Measurements from ENCODE around the gene STXBP3. TPM values are rescaled to one million over a fixed set of nuclear protein-coding genes. Genes with fewer than 3 reads are reported as not detected.

Gene STXBP3
- total and polyA plus RNA-seq, 2 donors (not counting 3 experiments of a cell fraction or from before 2014, with no cell fraction given), result 9.4 to 44.1 TPM

- ChIA-PET POLR2A (interaction anchor here (1.0 kb wide), 1 partner anchor 56 kb away, joined by 3 read pairs; the partner anchor contains the start of gene PRPF38B), CTCF (interaction anchor here (0.6 to 1.2 kb wide), 5 partner anchors 16 to 151 kb away, joined by 3 to 5 read pairs (median 3); partner anchors contain the start of gene PRPF38B)
- DNase-seq (ENCODE audit: low read depth, low spot score) (peak; percentile 87), FAIRE-seq (peak; percentile 93)
- Histone ChIP-seq H3K4me3 (replicated peaks in 1 of 3; ENCODE audit: insufficient read depth in 1 of 3, low read depth in 1 of 3, low read length in 3 of 3) (peak overlapping the region; percentile 67 to 95 (median 93)), H4K20me1 (replicated peaks; ENCODE audit: control insufficient read depth, extremely low read depth, insufficient read depth, low read length) (no peaks in the 10 kb centered on the region), H3K36me3 (ENCODE audit: control insufficient read depth in 2 of 2, extremely low read depth in 1 of 2, insufficient read depth in 2 of 2, low read length in 2 of 2) (no peaks in the 10 kb centered on the region), H3K27me3 (ENCODE audit: control insufficient read depth in 2 of 2, insufficient read depth in 2 of 2, low read length in 2 of 2) (peaks cover 1 to 4% of the 10 kb centered on the region in 2 experiments), H3K4me2 (ENCODE audit: insufficient read depth, low read length) (peak overlapping the region; percentile 91), H3K9me1 (replicated peaks; ENCODE audit: control insufficient read depth, extremely low read depth, insufficient read depth, low read length) (no peaks in the 10 kb centered on the region), H2AFZ (ENCODE audit: low read depth, low read length) (peak overlapping the region; percentile 90), H3K4me1 (ENCODE audit: control insufficient read depth, extremely low read depth, insufficient read depth, low read length) (peaks cover 15% of the 10 kb centered on the region), H3K9me3 (replicated peaks; ENCODE audit: control insufficient read depth, insufficient read depth, low read length) (no peaks in the 10 kb centered on the region), H3K27ac (ENCODE audit: insufficient read depth, low read depth, low read length) (peak overlapping the region; percentile 89), H3K9ac (replicated peaks; ENCODE audit: extremely low read depth, insufficient read depth, low read length) (peak overlapping the region; percentile 95), H3K79me2 (ENCODE audit: control insufficient read depth, insufficient read depth, low read length) (peaks cover 34% of the 10 kb centered on the region)
- dilution Hi-C loops (cut with MboI; ENCODE audit: extremely low pct_ligation_motif_present, low sequenced_read_pairs), result no loop called here
- TSS peak; percentile 90 for BruUV-seq (replicated peaks)
- intact Hi-C loops (cut with micrococcal nuclease), result loop anchor here (1.0 to 2.0 kb wide), 2 partner anchors 55 to 157 kb away; partner anchors contain the start of gene PRPF38B
- TF ChIP-seq MYC (IDR thresholded peaks at IDR 0.05; ENCODE audit: low read depth, low read length) (no peak), POLR2A (IDR thresholded peaks at IDR 0.05; ENCODE audit: low read depth, low read length) (no peak), EZH2 (IDR thresholded peaks at IDR 0.05; ENCODE audit: borderline replicate concordance, low read depth, low read length, severe bottlenecking) (no peak), CTCF (IDR thresholded peaks at IDR 0.05; ENCODE audit: extremely low read depth in 1 of 2, insufficient read depth in 1 of 2, low read depth in 1 of 2, low read length in 2 of 2) (no peak), POLR2AphosphoS5 (IDR thresholded peaks at IDR 0.05; ENCODE audit: insufficient read depth, low read depth, low read length) (no peak), GATA2 (IDR thresholded peaks at IDR 0.05; ENCODE audit: insufficient read depth, insufficient read length, low read depth, low read length) (no peak), FOS (IDR thresholded peaks at IDR 0.05; ENCODE audit: borderline replicate concordance, insufficient read depth, low read length) (no peak), JUN (IDR thresholded peaks at IDR 0.05; ENCODE audit: borderline replicate concordance, insufficient read depth, insufficient read length, low read depth) (no peak)
- TF ChIP-seq, protein P1, sequence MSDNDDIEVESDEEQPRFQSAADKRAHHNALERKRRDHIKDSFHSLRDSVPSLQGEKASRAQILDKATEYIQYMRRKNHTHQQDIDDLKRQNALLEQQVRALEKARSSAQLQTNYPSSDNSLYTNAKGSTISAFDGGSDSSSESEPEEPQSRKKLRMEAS (IDR thresholded peaks at IDR 0.05; ENCODE audit: insufficient read depth, insufficient read length), result no peak
These were observed 837 bp downstream of the STXBP3 start for GRCh38 chr1:108747171-108747850.
